Neural progenitor cell (in vitro differentiated cells): ENCODE measurements around the gene CEP19.

Experiments
- CTCF ChIP-seq: fragments of 200-600 bp; sonication (generic); IDR thresholded peaks from 2 replicates; pipeline ENCODE4 v1.5.1; 2017; ENCODE audit warnings: antibody characterized with exemption, mild to moderate bottlenecking
- EZH2phosphoT487 ChIP-seq: fragments of 200-600 bp; sonication (generic); IDR thresholded peaks from 2 replicates; pipeline ENCODE4 v1.6.1; 2017; ENCODE audit warnings: antibody characterized with exemption

- TF ChIP-seq EZH2phosphoT487, result no peak
- no peak for TF ChIP-seq CTCF
These were observed 3.6 kb downstream of the CEP19 start for GRCh38 chr3:196708467-196708866.
